ENCODE results near the gene ATP8A2.
"Not testable (repeated sequence)": the region's sequence is repeated elsewhere in the genome, so short reads cannot be mapped to it uniquely, and the experiment has no call there.

Gene ATP8A2

DNA sequence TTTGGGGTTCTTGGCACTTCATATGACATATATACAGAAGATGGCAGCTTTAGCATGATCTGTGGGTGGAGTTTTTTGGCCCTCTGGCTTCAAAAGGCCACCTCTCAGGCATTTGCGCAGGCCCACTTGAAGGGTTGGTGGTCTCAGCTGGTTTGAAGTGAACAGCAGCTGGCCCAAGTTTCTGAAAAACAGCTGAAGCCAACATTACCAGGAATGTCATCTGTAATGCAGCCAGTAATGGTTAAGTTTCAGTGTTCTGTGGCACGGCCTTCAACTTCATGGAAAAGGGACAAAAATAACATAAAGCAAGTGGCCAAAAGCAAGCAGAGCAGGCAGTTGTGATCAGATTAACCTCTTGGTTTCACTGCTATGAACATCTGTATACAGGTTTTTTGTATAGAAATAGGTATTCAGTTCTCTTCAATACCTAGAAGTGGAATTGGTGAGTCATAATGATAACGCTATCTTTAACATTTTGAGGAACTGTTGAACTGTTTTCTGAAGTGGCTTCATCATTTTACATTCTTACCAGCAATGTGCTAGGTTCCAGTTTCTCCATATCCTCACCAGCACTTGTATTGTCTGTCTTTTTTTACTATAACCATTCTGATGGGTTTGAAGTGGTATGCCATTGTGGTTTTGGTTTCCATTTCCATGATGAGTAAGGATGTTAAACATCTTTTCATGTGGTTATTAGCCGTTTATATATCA, 434.6 kb downstream of the ATP8A2 start:
- no peak for DNase-seq (ENCODE audit: low read depth in 3 of 3)

DNA sequence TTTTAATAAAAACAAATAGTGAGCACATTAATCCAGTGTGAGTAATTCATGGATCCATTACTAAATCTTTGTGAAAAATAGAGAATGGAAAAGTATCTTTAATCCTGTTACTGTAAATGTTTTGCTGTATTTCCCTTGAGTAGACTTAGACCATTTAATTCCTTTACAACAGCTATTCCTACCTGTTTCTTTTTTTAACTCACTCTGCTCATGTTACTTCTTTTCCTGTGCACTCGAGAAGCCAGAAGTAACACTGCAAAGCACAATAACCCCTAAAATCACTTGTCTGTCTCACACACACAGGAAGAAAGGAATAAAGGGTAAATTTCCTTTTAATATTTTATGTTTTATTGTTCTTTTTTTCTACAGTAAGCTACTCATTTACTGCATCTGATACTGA, 435.8 kb downstream of the ATP8A2 start:
- no peak for DNase-seq (ENCODE audit: low read depth in 3 of 3)

DNA sequence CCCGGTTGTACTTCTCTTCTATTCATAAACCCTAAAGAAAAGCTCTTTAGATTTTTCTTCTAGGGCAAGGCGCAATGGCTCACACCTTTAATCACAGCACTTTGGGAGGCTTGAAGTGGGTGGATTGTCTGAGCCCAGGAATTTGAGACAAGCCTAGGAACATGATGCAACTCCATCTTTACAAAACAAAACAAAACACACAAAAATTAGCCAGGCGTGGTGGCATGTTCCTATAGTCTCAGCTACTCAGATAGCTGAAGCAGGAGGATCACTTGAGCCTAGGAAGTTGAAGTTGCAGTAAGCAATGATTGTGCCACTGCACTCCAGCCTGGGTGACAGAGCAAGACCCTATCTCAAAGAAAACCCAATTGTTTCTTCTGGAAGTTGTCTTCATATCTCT, 439.7 kb downstream of the ATP8A2 start:
- no peak for DNase-seq (ENCODE audit: low read depth in 3 of 3)

DNA sequence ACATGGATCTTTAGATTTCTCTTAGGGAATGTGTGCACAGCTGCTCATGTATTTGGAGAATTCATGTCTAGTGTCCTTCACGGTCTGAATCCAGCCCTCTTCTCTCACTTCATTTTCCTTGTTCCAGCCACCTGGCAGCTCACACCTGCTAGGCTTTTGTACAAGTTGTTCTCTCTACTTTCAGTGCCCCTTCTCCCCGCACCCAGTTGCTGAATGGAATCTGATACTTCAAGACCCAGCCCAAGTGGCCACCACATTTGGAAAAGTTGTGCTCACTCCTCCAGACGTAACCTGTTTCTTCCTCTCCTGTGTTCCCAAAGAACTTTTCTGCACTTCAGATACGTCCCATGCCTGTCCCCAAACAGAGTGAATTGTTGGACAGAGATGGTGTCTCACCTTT, 444.5 kb downstream of the ATP8A2 start:
- DNase-seq (ENCODE audit: low read depth in 3 of 3) = no peak

DNA sequence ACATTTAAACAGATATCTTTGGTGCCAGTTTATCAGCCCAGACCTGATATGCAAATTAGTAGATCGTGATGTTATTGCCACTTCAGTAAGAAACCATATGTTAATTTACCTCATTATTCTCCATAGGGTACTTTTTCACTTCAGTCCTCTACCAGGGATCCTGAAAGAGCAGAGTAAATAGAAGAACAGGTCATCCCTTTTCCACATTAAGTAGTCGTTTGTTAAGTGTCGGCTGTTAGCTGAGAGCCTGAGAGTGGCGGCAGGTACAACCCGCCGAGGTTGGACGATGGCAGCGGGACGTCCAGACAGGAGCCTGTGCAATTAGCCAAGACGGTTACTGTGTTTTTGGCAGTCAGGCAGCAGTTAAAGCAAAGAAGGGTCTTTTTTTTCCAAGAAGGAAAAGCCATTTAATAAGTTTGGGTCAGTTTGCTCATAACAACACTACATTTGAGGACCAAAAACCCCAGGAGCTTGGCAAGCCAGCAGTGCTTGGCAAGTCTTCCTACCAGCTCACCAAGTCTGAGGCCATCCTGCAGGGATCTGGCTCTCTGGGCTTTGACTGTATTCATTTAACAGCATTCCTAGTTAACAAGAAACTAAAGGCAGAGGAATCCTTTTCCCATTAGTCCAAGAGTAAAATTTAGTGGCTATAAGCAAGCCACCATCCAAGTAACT, 448.2 kb downstream of the ATP8A2 start:
- no peak for DNase-seq (ENCODE audit: low read depth in 3 of 3)

DNA sequence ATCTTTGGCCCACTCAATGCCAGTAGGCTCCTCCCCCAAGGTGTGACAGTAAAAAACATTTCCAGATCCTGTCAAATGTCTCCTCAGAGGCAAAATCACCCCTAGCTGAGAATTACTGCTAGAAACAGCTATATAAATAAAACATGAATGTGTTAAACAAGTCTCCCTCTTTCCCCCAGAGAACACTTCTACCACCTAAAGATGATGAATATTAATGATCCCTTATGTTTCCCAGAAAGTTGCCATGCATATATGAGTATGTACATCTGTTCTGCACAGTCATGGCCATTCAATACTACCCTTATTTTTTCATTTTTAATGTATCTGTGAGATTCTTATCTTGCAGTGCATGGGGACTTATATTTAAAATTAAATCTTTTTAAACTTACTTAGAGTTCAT, 450.0 kb downstream of the ATP8A2 start:
- no peak for DNase-seq (ENCODE audit: low read depth in 3 of 3)

DNA sequence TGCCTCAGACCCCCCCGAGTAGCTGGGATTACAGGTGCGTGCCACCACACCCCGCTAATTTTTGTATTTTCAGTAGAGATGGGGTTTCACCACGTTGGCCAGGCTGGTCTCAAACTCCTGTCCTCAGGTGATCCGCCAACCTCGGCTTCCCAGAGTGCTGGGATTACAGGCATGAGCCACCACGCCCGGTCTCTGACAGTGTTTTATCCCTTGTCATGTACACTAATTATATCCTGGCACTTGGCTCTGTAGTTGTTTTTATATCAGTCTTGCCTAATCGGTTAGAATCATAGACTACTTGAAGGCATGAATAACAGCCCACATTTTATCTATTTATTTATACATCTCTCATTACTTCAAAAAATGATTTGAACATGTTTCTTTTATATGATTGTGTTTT, 455.4 kb downstream of the ATP8A2 start:
- DNase-seq (ENCODE audit: low read depth in 3 of 3) = not testable (repeated sequence)

DNA sequence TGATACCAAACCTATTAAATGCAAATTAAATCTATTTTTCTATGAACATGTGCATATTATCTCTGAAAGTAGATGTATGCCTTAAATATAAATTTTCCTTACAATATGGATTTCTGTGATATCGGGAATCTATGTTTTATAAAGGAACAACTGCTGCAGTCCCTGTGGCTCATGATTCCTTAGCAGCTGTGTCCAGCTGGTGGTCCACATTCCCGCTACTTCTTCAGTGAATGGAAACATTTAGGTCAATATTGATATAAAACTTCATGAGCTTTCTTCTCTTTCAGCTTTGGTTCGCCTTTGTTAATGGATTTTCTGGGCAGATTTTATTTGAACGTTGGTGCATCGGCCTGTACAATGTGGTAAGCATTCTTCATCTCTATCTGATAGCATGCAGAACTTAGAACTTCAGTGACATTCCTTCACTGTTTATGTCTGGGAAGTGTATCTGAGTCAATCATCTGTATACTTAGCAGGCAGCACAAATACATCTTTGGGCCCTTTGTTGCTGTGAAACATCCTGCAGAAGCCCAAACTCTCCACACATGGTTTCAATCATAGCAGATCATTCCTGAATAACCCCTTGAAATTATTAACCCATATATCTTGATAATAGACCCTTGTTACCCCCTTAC, 456.2 kb downstream of the ATP8A2 start:
- DNase-seq (ENCODE audit: low read depth in 3 of 3) = no peak

DNA sequence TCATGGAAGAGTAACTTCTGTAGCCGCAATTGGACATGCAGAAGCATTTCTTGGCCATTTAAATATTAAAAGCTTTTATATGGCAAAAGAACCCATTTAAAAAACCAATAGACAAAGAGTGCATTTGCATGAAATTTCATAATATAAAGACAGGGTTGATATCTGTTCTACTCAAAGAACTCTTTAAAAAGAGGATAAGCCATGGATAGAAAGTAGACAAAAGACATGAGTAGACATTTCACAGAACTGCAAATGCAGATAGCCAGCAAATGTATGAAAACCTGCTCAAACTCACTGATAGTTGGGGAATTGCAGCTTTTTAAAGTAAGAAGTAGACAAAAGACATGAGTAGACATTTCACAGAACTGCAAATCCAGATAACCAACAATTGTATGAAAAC, 462.0 kb downstream of the ATP8A2 start:
- DNase-seq (ENCODE audit: low read depth in 3 of 3) = no peak

DNA sequence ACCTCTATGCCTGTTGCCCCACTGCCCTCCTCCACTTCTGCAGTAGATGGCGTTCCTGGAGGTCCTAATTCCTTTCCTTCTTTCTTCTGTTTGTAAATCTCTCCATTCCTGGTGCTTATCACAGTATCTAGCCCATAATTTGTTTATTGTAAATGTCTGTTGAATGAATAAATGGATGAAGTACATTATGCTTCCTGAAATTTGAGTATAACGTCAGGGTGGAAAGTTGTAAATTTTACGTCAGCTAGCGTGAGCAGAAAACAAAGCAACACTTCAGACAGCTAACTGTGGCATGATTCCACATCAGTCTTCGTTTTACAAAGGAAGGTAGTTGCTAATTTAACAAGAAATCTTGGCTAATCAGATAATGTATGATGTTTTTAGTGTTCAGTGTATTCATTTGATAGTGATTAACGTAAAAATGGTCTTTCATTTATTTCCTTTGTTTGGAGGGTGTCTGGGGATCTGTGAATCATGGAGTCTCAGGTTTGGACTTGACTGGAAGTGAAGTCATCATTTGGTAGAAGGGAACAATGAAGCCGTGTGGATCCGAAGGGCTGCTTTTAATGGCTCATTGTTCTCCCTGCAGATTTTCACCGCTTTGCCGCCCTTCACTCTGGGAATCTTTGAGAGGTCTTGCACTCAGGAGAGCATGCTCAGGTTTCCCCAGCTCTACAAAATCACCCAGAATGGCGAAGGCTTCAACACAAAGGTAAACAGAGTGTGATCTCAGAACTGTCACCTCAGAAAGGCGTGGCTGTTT, 465.0 kb downstream of the ATP8A2 start:
- DNase-seq (ENCODE audit: low read depth in 3 of 3) = no peak

DNA sequence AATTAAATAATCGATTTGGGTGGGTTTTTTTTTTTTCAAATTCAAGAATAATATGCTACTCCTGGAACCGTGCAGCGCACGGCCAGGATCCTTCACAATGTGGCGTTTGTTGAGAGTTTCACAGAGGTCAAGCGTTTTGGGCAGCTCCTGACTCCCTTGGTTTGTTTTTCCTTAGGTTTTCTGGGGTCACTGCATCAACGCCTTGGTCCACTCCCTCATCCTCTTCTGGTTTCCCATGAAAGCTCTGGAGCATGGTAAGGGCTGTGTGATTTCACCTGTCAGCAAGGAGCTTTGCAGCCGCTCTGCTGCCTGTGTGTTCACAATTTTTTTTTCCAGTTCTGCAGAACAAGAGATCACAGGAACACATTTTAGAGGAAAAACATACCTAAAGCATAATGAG, 467.6 kb downstream of the ATP8A2 start:
- no peak for DNase-seq (ENCODE audit: low read depth in 3 of 3)

DNA sequence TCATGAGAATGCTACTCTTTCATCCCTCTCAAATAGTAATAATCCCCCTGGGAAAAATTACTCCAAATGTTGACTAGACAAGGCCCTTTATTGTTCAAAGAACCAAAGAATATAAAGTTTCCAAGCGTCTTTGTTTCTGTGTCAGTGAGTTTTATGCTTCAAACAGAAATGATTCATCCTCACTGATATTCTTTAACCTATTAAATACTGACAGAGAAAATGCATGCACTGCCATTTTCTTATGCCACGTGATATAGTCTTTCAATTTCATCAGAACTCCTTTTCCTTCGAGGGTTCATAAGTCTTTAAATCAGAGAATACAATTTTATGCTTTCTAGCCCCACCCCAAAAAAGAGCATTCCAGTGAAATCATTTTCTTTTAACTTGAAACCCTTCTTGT, 468.5 kb downstream of the ATP8A2 start:
- DNase-seq (ENCODE audit: low read depth in 3 of 3) = no peak

DNA sequence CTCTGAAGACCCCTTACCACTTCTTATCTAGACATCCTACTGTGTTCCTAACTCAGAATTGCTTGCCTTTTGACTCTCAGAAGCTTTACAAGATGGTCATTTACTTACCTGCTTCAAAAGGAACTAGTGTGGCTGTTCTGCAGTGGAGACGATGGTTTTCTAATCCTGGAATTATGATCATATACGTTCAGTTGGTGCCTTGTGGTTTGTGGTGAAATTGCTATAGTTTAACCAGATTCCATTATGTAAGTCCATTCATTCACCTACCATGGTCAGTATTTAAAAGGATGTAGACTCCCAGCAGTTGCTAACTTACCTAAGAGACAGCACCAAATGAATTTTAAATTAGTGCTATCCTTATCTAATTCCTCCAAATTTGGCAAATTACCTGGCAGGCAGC, 469.2 kb downstream of the ATP8A2 start:
- no peak for DNase-seq (ENCODE audit: low read depth in 3 of 3)

DNA sequence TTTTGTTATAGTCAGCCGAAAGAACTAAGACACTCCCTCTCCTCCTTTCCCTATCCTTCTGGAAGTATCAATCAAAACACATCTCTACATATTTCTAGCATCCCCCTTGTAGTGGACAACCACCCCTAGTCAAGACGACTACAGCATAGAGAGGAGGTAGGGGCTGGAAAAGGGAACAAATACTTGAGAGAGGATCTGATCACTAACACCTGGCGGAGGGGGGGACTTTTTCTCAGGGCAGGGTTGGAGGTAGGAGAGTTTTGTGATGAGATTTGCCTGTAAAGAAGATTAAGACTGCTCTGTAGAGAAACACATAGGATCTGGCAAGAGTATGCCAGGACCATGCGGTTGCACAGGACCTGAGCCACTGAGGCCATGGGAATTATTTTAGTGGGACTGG, 471.9 kb downstream of the ATP8A2 start:
- no peak for DNase-seq (ENCODE audit: low read depth in 3 of 3)

DNA sequence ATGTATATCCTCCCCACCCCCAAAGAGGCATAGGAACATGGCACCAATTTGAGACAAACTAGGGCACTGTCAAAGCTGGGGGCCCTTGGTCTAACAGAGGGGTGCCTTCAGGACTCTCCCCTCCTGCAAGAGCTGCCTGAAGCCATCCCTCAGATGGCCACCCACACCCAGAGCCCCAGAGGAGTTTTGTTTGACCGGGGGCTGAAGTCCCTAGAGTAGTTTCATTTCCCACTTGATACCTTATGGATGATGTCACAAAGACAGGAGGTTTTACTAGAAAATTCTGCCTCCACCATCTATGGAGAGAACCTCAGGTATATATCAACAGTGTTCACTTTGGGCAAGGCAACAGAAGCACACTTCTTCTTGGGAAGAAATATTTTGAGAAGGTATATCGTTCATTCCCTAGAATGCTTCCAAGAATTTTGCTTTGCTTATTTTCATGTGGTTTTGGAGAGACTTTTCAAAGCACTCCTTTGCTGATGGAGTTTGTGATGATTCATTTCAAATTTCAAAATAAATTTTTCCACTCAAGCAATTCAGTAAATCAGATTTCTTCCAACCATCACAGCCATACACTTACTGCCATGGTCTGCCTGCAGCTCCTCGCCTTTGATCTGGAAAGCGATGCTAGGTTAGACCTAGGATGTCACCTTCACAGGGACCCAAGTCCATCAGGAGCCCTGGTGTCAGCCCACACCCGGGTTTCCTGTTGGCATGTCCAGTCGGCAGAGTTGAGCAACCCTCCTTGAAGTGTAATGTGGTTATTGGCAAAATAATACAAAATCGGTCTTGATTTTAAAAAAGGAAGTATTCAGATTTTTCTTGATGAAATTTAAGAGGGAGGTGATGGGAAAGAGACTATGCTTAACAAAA, 473.0 kb downstream of the ATP8A2 start:
- no peak for DNase-seq (ENCODE audit: low read depth in 3 of 3)

DNA sequence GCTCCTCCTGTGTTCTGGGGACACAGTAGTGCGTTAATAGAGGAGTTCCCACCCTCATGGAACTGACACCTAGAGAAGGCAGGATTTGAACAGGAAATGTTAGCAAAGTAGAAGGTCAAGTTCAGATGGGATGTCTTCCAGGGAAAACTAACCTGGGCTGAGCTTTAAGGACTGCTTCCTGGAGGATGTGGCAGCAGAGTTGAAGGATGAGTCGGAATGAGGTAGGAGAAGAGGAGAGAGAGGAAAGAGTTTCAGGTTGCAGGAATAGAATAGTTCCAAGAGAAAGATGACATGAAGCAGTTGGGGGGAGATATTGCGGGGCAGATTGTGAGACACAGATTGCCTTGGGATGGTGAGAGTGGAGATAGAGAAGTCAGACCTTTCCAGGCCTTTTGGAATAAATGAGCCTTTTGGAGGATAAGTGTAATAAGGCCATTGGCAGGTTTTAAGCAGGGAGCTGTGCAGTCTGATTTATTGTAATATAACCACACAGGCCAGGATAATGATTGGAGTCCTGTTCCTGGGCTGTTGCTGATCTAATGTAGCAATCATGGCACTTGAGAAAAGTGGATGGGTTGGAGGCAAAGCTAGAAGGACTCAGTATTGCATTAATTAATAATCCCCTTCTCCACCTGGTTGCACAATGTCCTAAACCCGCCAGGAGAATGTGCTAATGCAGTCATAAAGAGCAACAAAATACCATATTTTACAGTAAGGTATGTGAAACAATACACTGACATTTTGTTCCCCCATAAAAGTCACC, 474.6 kb downstream of the ATP8A2 start:
- DNase-seq (ENCODE audit: low read depth in 3 of 3) = no peak

DNA sequence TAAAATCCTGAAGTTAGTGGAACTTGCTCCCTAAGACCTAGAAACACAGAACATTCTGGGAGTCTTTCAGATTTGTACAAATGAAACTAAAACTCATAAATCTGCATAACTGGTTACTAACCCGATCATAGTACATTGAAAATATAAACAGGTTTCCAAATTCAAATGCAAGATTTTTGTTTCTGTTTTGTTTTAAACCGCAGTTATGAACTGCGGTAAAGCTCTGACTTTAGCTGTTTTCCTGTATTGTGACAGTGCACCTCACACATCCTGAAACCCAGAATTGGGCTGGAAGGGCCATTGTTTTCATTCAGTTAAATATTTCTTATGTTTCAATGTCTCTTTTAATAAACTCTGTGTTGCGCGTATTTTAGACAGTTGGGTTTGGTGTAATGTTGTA, 475.4 kb downstream of the ATP8A2 start:
- DNase-seq (ENCODE audit: low read depth in 3 of 3) = no peak

DNA sequence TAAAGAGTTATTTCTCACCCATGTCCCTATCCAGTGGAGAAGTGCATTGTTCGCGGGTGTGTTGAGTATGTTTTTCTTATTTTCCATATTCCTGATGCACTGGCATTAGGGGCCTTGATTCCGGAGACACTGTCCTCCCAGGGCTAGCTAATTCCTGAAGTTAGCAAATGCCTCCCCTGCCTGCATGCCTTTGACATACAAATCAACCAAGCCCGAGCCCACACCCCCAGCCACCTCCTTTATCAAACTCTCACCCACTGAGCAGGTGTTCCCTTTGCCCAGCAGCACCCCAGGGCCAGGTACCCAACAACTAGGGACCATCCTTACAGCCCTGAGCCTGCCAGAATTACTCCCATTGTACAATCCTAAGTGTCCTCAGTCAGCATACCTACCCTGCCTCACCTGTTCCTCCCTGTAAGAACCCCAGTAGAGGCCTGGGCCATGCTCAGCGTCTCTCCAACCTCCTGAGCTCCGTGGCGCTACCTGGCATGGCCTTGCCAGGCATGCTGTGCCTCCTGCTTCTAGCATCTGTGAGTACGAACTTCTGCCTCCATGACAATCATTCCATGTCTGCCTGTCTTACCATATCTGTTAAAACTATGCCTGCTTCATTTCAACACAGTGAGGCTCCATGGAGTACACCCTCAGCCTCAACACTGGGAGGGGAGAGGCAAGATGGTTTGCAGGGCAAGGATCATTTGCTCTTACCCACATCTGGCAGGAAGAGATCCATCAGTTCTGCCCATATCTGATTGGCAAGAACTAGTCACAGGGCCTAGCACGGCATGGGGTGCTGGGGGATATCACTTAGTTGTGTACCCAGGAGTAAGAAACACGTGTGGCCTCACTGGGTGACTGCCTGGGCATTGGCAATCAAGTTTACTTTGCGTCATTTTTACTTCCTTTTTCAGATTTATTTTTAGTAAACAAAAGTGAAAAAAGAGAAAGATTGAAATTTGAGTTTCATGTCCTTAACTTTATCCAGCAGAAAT, 476.2 kb downstream of the ATP8A2 start:
- DNase-seq (ENCODE audit: low read depth in 3 of 3) = no peak
